K562 (cell line): ENCODE results near the gene ALG13. TPM values are rescaled to one million over a fixed set of nuclear protein-coding genes. Genes with fewer than 3 reads are reported as not detected.

Experiments
- ATAC-seq: fragments of 200-7000 bp; cut with Tn5 transposase; 3 replicates; pipeline ENCODE4 v1.9.1; 2020; ENCODE audit warnings: moderate library complexity
- BruUV-seq: library from RNA; stranded (reverse); fragments of 400-500 nt; replicated peaks from 2 replicates; lab custom pipeline; 2021; lab: Mats Ljungman, UMichigan
- CTCF ChIA-PET: fragments of 300-600 bp; formaldehyde crosslinking; extraction: SDS; loops from one replicate; lab custom pipeline; 2021; ENCODE audit warnings: low intra/inter-chr PET ratio; lab: Yijun Ruan, JAX
- POLR2A ChIA-PET: fragments of 300-600, 350-650 bp; sonication (Branson Sonifier 250); formaldehyde crosslinking; extraction: SDS; loops from one replicate; lab custom pipeline; 2021; ENCODE audit warnings: antibody characterized with exemption, inconsistent platforms; lab: Yijun Ruan, JAX
- DNase-seq, 4 experiments: peaks; one replicate each; pipeline versions ENCODE4 v3.0.0 to v3.0.0-alpha.2; 2011 to 2018; ENCODE audit warnings: low spot score in 3 of 4, mixed read lengths in 3 of 4; ENCODE audit errors: extremely low read depth in 1 of 4
- FAIRE-seq: peaks from 2 replicates; lab custom pipeline; 2011; peaks lifted over from hg19 to GRCh38; lab: Jason Lieb, UNC
- H2AFZ ChIP-seq: 2 replicates; pipeline ENCODE4 v1.6.0; 2011; ENCODE audit warnings: low read depth, low read length, control low read depth, inconsistent platforms
- H3K27ac ChIP-seq: fragments of 200-600 bp; 3 replicates; pipeline ENCODE4 v1.8.0; 2011; ENCODE audit warnings: low read depth, mild to moderate bottlenecking, control low read depth, inconsistent platforms, low read length, moderate library complexity, mixed read lengths; ENCODE audit errors: extremely low read depth
- H3K27me3 ChIP-seq, 2 experiments: fragments of 300-600 bp in 1 of 2; 2 replicates in 1 of 2; 3 replicates in 1 of 2; pipeline versions ENCODE4 v1.6.0 to v1.8.0; 2011; ENCODE audit warnings: inconsistent platforms in 2 of 2, low read length in 2 of 2, mild to moderate bottlenecking in 1 of 2, mixed read lengths in 1 of 2, moderate library complexity in 1 of 2; ENCODE audit not compliant: control insufficient read depth in 2 of 2, insufficient read depth in 2 of 2
- H3K36me3 ChIP-seq: fragments of 300-600 bp; 3 replicates; pipeline ENCODE4 v1.8.0; 2011; ENCODE audit warnings: mild to moderate bottlenecking, low read length, inconsistent platforms; ENCODE audit not compliant: control insufficient read depth, insufficient read depth
- H3K4me1 ChIP-seq, 2 experiments: fragments of 200-600 bp in 1 of 2; replicated peaks in 1 of 2; 2 replicates in 1 of 2; 3 replicates in 1 of 2; pipeline versions ENCODE4 v1.5.1 to v1.8.0; 2011; ENCODE audit warnings: inconsistent platforms in 2 of 2, low read length in 2 of 2, mild to moderate bottlenecking in 1 of 2, mixed read lengths in 1 of 2, moderate library complexity in 1 of 2; ENCODE audit not compliant: control insufficient read depth in 2 of 2, insufficient read depth in 2 of 2
- H3K4me2 ChIP-seq: 2 replicates; pipeline ENCODE4 v1.6.1; 2011; ENCODE audit warnings: low read length, control low read depth, inconsistent platforms, mixed read lengths; ENCODE audit not compliant: insufficient read depth
- H3K4me3 ChIP-seq: fragments of 200-600 bp; sonication (generic), shearing (Covaris generic); 2 replicates; pipeline ENCODE4 v1.5.1; 2016; ENCODE audit warnings: control low read depth, inconsistent platforms
- H3K79me2 ChIP-seq: fragments of 200-600 bp; 3 replicates; pipeline ENCODE4 v1.8.0; 2011; ENCODE audit warnings: low read length, inconsistent platforms; ENCODE audit not compliant: control insufficient read depth, insufficient read depth
- H3K9ac ChIP-seq, 2 experiments: 2 replicates each; pipeline versions ENCODE4 v1.6.0 to v1.6.1; 2011; ENCODE audit warnings: low read depth in 2 of 2, low read length in 2 of 2, control low read depth in 1 of 2, inconsistent platforms in 1 of 2, mild to moderate bottlenecking in 1 of 2, mixed read lengths in 1 of 2; ENCODE audit not compliant: insufficient read depth in 1 of 2
- H3K9me1 ChIP-seq: one replicate; pipeline ENCODE4 v1.6.0; 2011; ENCODE audit warnings: inconsistent platforms, mild to moderate bottlenecking, low read length, moderate library complexity; ENCODE audit not compliant: control insufficient read depth, insufficient read depth
- H3K9me3 ChIP-seq: replicated peaks from 2 replicates; pipeline ENCODE4 v1.5.1; 2011; ENCODE audit warnings: low read depth, low read length, inconsistent platforms; ENCODE audit not compliant: control insufficient read depth, insufficient read depth
- H4K20me1 ChIP-seq: replicated peaks from 2 replicates; pipeline ENCODE4 v1.6.1; 2011; ENCODE audit warnings: low read length, inconsistent platforms, mixed read lengths; ENCODE audit not compliant: control insufficient read depth, insufficient read depth
- ARNT ChIP-seq, 2 experiments: fragments of 450-650 bp; IDR thresholded peaks; 2 replicates each; pipeline ENCODE4 v1.6.1; 2016; ENCODE audit warnings: mild to moderate bottlenecking in 1 of 2
- BACH1 ChIP-seq: fragments of 200-800 bp; sonication (Bioruptor generic); IDR thresholded peaks from 2 replicates; pipeline ENCODE4 v1.6.1; 2016; ENCODE audit warnings: missing genetic modification characterization, missing compliant biosample characterization
- C11orf30 ChIP-seq: fragments of 450-650 bp; IDR thresholded peaks from 2 replicates; pipeline ENCODE4 v1.6.1; 2016; ENCODE audit warnings: low read depth, mild to moderate bottlenecking
- CHAMP1 ChIP-seq: fragments of 450-650 bp; IDR thresholded peaks from 2 replicates; pipeline ENCODE4 v1.6.1; 2016; ENCODE audit warnings: mild to moderate bottlenecking
- CHD1 ChIP-seq: fragments of 200-600 bp; sonication (generic); IDR thresholded peaks from one replicate; pipeline ENCODE4 v1.6.1; 2012; ENCODE audit warnings: mild to moderate bottlenecking, moderate library complexity, low read length, inconsistent platforms
- HDAC2 ChIP-seq: fragments of 450-650 bp; IDR thresholded peaks from 2 replicates; pipeline ENCODE4 v1.6.1; 2016; ENCODE audit warnings: mild to moderate bottlenecking
- JUNB ChIP-seq: fragments of 450-650 bp; formaldehyde crosslinking; conservative IDR thresholded peaks from 2 replicates; pipeline ENCODE4 v1.4.0; 2020; ENCODE audit warnings: mild to moderate bottlenecking
- KLF10 ChIP-seq: fragments of 250-450 bp; sonication (Bioruptor Pico); IDR thresholded peaks from 2 replicates; pipeline ENCODE4 v1.6.1; 2021; ENCODE audit warnings: matching md5 sums
- KLF13 ChIP-seq: fragments of 450-650 bp; IDR thresholded peaks from 2 replicates; pipeline ENCODE4 v1.6.1; 2016; ENCODE audit warnings: missing genetic modification characterization, low read depth, mild to moderate bottlenecking, missing compliant biosample characterization, moderate library complexity, borderline replicate concordance
- NFATC3 ChIP-seq: fragments of 450-650 bp; IDR thresholded peaks from 2 replicates; pipeline ENCODE4 v1.6.1; 2017; ENCODE audit warnings: mild to moderate bottlenecking
- TEAD2 ChIP-seq: fragments of 450-650 bp; IDR thresholded peaks from 2 replicates; pipeline ENCODE4 v1.6.1; 2016; ENCODE audit warnings: missing genetic modification characterization, control low read depth, missing compliant biosample characterization
- TRIM24 ChIP-seq, 2 experiments: fragments of 450-650 bp; IDR thresholded peaks; 2 replicates each; pipeline ENCODE4 v1.6.1; 2016
- ZNF140 ChIP-seq: fragments of 250-450 bp; sonication (Bioruptor Pico); IDR thresholded peaks from 2 replicates; pipeline ENCODE4 v1.8.0; 2021; ENCODE audit warnings: moderate library complexity, mild to moderate bottlenecking, inconsistent platforms
- ZNF224 ChIP-seq: sonication (generic); formaldehyde crosslinking; IDR thresholded peaks from 2 replicates; pipeline ENCODE4 v1.8.0; 2022; ENCODE audit warnings: mild to moderate bottlenecking, missing genetic modification reagents
- ZNF324 ChIP-seq: fragments of 250-450 bp; sonication (Bioruptor Pico); IDR thresholded peaks from 2 replicates; pipeline ENCODE4 v1.4.0; 2020; ENCODE audit warnings: mild to moderate bottlenecking
- ZNF551 ChIP-seq: fragments of 250-450 bp; sonication (Bioruptor Pico); IDR thresholded peaks from 2 replicates; pipeline ENCODE4 v1.5.0; 2021; ENCODE audit warnings: mild to moderate bottlenecking, moderate library complexity
- ZNF583 ChIP-seq: fragments of 250-450 bp; sonication (Bioruptor Pico); IDR thresholded peaks from 2 replicates; pipeline ENCODE4 v1.4.0; 2020
- ZZZ3 ChIP-seq: fragments of 450-650 bp; IDR thresholded peaks from 2 replicates; pipeline ENCODE4 v1.6.1; 2016; ENCODE audit warnings: antibody characterized with exemption, mild to moderate bottlenecking, moderate library complexity
- WGBS: fragments of 100-300 bp; shearing (Covaris generic); methylation state at CpG from one replicate; pipeline ENCODE4 v1.1.6; 2016; ENCODE audit warnings: low coverage, mixed read lengths; ENCODE audit not compliant: insufficient coverage; ENCODE audit errors: missing lambda C conversion rate; 5-methylcytosine and 5-hydroxymethylcytosine counted together
- in situ Hi-C: fragments of 300-500 bp; cut with MboI; formaldehyde crosslinking; loops from 4 replicates; pipeline ENCODE4 v1.15.0; 2018; ENCODE audit warnings: inconsistent platforms, mixed read lengths
- intact Hi-C: fragments of 100-400 bp; cut with micrococcal nuclease; formaldehyde crosslinking; loops from 2 replicates; pipeline ENCODE4 v1.14.2; 2022
- polyA plus RNA-seq, 8 experiments: library from polyadenylated mRNA; depleted of rRNA in 4 of 8; stranded (reverse) in 5 of 8; unstranded in 3 of 8; fragments of >200 nt; fragmentation: Nextera tagmentation in 2 of 8; fragmentation: Illumina TruSeq in 1 of 8; extraction: Ambion mirVana in 2 of 8; extraction: Trizol in 1 of 8; gene quantifications; 2 replicates each; pipeline versions ENCODE4 v1.2.1 to v1.2.3, GENCODE V29; 2011 to 2014; ENCODE audit warnings: inconsistent platforms in 1 of 8, missing spikeins in 1 of 8
- total RNA-seq, 7 experiments: library from RNA; depleted of rRNA in 6 of 7; stranded (reverse); fragments of >200 nt in 6 of 7; fragmentation: Illumina TruSeq in 2 of 7; extraction: Trizol in 2 of 7; gene quantifications; 2 replicates each; pipeline versions ENCODE4 v1.2.1 to v1.2.3, GENCODE V29; 2011 to 2021; ENCODE audit warnings: low replicate concordance in 1 of 7

ALG13 gene
- total and polyA plus RNA-seq, 9 of the 15 experiments (the other 6 are each of a cell fraction or from before 2014, with no cell fraction given) = 40.3 to 117 (median 68.2) TPM

GRCh38 chrX:111634823-111635729 lies 45.9 kb upstream of the ALG13 start:
- H3K4me3 ChIP-seq = no peak overlapping the region
- no peaks in the 10 kb centered on the region for H3K79me2 ChIP-seq
- WGBS = 6% methylated on average over 1 of the region's 1 CpG
- no TSS peak for BruUV-seq
- H3K4me1 ChIP-seq = no peaks in the 10 kb centered on the region
- TF ChIP-seq TRIM24 (IDR thresholded peaks at IDR 0.05) (no peak), KLF10 (CRISPR knock-in tag) (no peak), CHAMP1 (no peak), ZNF583 (CRISPR knock-in tag) (no peak), HDAC2 (no peak), C11orf30 (no peak), KLF13 (tag) (no peak), CHD1 (no peak), JUNB (CRISPR knock-in tag) (no peak), ARNT (IDR thresholded peaks at IDR 0.05) (no peak), ZNF140 (CRISPR knock-in tag) (no peak), ZNF324 (CRISPR knock-in tag) (no peak), BACH1 (tag) (no peak), ZZZ3 (no peak), TEAD2 (tag) (no peak), ZNF551 (no peak), ZNF224 (no peak), NFATC3 (no peak)
- H3K9me3 ChIP-seq = no peaks in the 10 kb centered on the region
- no peaks in the 10 kb centered on the region for H4K20me1 ChIP-seq
- H3K27me3 ChIP-seq = no peaks in the 10 kb centered on the region
- no peak overlapping the region for H2AFZ ChIP-seq
- H3K4me2 ChIP-seq = no peak overlapping the region
- no peaks in the 10 kb centered on the region for H3K36me3 ChIP-seq
- intact Hi-C loops = no loop called here
- in situ Hi-C loops = no loop called here
- ATAC-seq (no peak), DNase-seq (no peak), FAIRE-seq (no peak)
- no peak overlapping the region for H3K9ac ChIP-seq
- no peaks in the 10 kb centered on the region for H3K9me1 ChIP-seq
- POLR2A ChIA-PET = no interaction called here
- H3K27ac ChIP-seq = no peak overlapping the region
- CTCF ChIA-PET = no interaction called here
